Measurements from ENCODE around the gene TTC21B.

Gene TTC21B

DNA sequence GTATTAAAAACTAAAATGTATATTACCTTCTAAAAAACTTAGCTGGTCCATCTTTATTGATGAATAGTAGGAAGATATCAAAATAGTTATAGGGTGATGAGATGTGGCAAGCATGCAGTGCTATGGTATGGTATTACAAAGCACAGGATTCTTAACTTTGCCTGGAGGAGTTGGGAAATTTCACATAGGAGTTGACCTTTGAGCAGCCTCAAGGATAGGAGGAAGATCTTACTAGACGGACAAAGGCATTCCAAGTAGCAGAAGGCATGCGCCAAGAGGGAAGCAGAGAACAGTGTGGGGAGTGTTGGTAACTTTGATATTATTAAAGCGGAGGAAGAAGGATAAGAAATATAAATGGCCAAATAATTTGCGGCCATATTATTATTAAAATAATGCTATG lies 60.0 kb downstream of the TTC21B start:
- no peak overlapping the region for H3K4me2 ChIP-seq (ENCODE audit: low read length)
- H3K27ac ChIP-seq (ENCODE audit: low read depth, low read length, poor library complexity, severe bottlenecking) = no peak overlapping the region
- peaks cover 24% of the 10 kb centered on the region; the same call in 1 of the 2 replicates for H3K36me3 ChIP-seq (ENCODE audit: insufficient read depth, low read length)
- H3K4me1 ChIP-seq (ENCODE audit: insufficient read depth, low read length, severe bottlenecking) = no peaks in the 10 kb centered on the region
- no peaks in the 10 kb centered on the region for H3K9me2 ChIP-seq (ENCODE audit: low read depth, low read length)
- H3K9me3 ChIP-seq (ENCODE audit: low read length) = no peaks in the 10 kb centered on the region
- TF ChIP-seq CTCF (IDR thresholded peaks at IDR 0.05; ENCODE audit: low read length) (no peak), EZH2 (IDR thresholded peaks at IDR 0.05; ENCODE audit: borderline replicate concordance, low read length) (no peak)
- H2AFZ ChIP-seq (ENCODE audit: low read length) = no peak overlapping the region
- H3K9ac ChIP-seq (ENCODE audit: low read length) = no peak overlapping the region
- H3K4me3 ChIP-seq (ENCODE audit: low read depth, low read length, poor library complexity, severe bottlenecking) = no peak overlapping the region
- no peaks in the 10 kb centered on the region for H3K27me3 ChIP-seq (ENCODE audit: insufficient read depth, low read length)
- no peaks in the 10 kb centered on the region for H3F3A ChIP-seq (ENCODE audit: insufficient read depth, low read length)
- H4K20me1 ChIP-seq (ENCODE audit: insufficient read depth, low read length) = no peaks in the 10 kb centered on the region
- H3K79me2 ChIP-seq (ENCODE audit: insufficient read depth, low read length) = no peaks in the 10 kb centered on the region

DNA sequence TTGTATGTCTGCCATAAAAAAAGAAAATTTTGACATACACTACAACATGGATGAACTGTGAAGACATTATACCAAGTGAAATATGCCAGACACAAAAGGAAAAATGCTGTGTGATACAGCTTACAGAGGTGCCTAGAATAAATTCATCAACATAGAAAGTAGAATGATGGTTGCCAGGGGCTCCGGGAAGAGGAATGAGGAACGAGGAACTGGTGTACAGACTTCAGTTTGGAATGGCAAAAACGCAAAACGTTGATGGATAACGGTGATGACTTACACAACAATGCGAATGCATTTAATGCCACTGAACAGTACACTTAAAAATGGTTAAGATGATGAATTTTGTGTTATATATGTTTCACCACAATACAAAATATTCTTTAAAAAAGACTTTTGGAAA lies 61.0 kb downstream of the TTC21B start:
- H3K9ac ChIP-seq (ENCODE audit: low read length) = no peak overlapping the region
- H4K20me1 ChIP-seq (ENCODE audit: insufficient read depth, low read length) = no peaks in the 10 kb centered on the region
- no peaks in the 10 kb centered on the region for H3K9me3 ChIP-seq (ENCODE audit: low read length)
- peaks cover 14% of the 10 kb centered on the region; the same call in 1 of the 2 replicates for H3K36me3 ChIP-seq (ENCODE audit: insufficient read depth, low read length)
- no peak overlapping the region for H3K4me2 ChIP-seq (ENCODE audit: low read length)
- H2AFZ ChIP-seq (ENCODE audit: low read length) = no peak overlapping the region
- H3K27ac ChIP-seq (ENCODE audit: low read depth, low read length, poor library complexity, severe bottlenecking) = no peak overlapping the region
- H3K79me2 ChIP-seq (ENCODE audit: insufficient read depth, low read length) = no peaks in the 10 kb centered on the region
- H3K4me3 ChIP-seq (ENCODE audit: low read depth, low read length, poor library complexity, severe bottlenecking) = no peak overlapping the region
- no peaks in the 10 kb centered on the region for H3K27me3 ChIP-seq (ENCODE audit: insufficient read depth, low read length)
- H3K4me1 ChIP-seq (ENCODE audit: insufficient read depth, low read length, severe bottlenecking) = no peaks in the 10 kb centered on the region
- H3F3A ChIP-seq (ENCODE audit: insufficient read depth, low read length) = no peaks in the 10 kb centered on the region
- H3K9me2 ChIP-seq (ENCODE audit: low read depth, low read length) = no peaks in the 10 kb centered on the region
- TF ChIP-seq EZH2 (IDR thresholded peaks at IDR 0.05; ENCODE audit: borderline replicate concordance, low read length) = no peak
- no peak for TF ChIP-seq CTCF (IDR thresholded peaks at IDR 0.05; ENCODE audit: low read length)

DNA sequence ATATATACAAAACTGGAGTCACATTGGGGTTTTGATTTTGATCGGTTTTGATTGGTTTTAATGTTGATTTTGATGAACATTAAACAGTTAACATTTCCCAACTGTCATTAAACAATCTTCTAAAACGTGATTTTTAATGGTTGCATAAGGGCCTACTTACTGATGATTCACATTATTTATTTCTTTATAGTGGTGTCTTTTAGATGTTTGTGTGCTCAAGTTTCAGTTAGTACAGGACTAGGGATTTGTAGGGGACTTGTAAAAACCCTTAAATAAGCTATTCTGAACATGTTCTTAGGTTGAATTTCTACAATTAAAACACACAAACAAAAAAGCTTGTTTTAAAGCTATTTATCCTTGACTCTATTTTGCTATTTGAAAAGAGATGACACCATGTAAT lies 61.6 kb downstream of the TTC21B start:
- H3F3A ChIP-seq (ENCODE audit: insufficient read depth, low read length) = no peaks in the 10 kb centered on the region
- H3K4me2 ChIP-seq (ENCODE audit: low read length) = no peak overlapping the region
- H3K4me3 ChIP-seq (ENCODE audit: low read depth, low read length, poor library complexity, severe bottlenecking) = no peak overlapping the region
- H3K27ac ChIP-seq (ENCODE audit: low read depth, low read length, poor library complexity, severe bottlenecking) = no peak overlapping the region
- H2AFZ ChIP-seq (ENCODE audit: low read length) = no peak overlapping the region
- no peaks in the 10 kb centered on the region for H3K4me1 ChIP-seq (ENCODE audit: insufficient read depth, low read length, severe bottlenecking)
- H3K9me3 ChIP-seq (ENCODE audit: low read length) = no peaks in the 10 kb centered on the region
- TF ChIP-seq CTCF (IDR thresholded peaks at IDR 0.05; ENCODE audit: low read length) (no peak), EZH2 (IDR thresholded peaks at IDR 0.05; ENCODE audit: borderline replicate concordance, low read length) (no peak)
- no peaks in the 10 kb centered on the region for H4K20me1 ChIP-seq (ENCODE audit: insufficient read depth, low read length)
- H3K79me2 ChIP-seq (ENCODE audit: insufficient read depth, low read length) = no peaks in the 10 kb centered on the region
- no peaks in the 10 kb centered on the region for H3K27me3 ChIP-seq (ENCODE audit: insufficient read depth, low read length)
- H3K36me3 ChIP-seq (ENCODE audit: insufficient read depth, low read length) = peaks cover 8% of the 10 kb centered on the region; the same call in 1 of the 2 replicates
- no peak overlapping the region for H3K9ac ChIP-seq (ENCODE audit: low read length)
- H3K9me2 ChIP-seq (ENCODE audit: low read depth, low read length) = no peaks in the 10 kb centered on the region
